ENCODE results near the gene GPC3.

Gene GPC3

DNA sequence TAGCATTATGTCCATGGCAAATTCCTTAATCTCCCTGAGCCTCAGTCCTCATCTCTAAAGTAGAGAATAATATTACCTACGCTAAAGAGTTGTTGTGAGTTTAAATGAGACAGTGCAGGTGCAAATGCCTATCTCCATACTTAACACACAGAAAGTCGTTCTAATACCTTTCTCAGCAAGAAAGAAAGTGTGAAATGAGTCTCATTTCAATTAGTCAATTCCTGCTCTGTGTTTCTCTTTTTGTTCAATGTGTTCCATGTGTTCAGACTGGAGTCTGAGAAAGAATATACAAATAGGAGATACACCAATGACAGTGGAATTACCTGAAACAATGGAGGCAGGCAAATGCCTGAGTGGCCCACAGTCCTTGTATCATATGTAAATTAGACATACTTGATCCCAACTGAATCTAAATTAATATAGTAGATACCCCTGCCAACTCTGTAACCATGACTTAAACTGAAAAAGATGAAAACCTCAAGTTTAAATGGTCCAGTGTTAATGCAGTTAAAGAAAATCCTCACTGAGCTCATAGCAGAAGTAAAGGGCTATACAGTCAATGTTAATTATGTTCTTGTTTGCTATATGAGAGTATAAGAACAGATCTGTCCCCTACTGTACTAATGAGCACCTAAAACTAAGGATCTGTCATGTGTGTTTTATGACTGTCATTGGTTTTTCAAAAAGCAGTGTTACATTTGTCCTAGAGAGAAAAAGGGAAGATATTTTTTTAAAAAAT is 68.2 kb downstream of the GPC3 start:
- Histone ChIP-seq H3K9me3 (ENCODE audit: control insufficient read depth, insufficient read depth, low read length) (no peaks in the 10 kb centered on the region), H3K4me3 (ENCODE audit: low read length) (no peak overlapping the region), H3K27ac (ENCODE audit: low read length) (no peak overlapping the region), H3K4me1 (ENCODE audit: control insufficient read depth, insufficient read depth, low read length) (no peaks in the 10 kb centered on the region; the same call in 1 of the 2 replicates), H3K27me3 (ENCODE audit: control insufficient read depth, insufficient read depth, low read length) (no peaks in the 10 kb centered on the region), H3K36me3 (ENCODE audit: control insufficient read depth, insufficient read depth, low read length) (no peaks in the 10 kb centered on the region)
- no peak for DNase-seq (ENCODE audit: low read depth, low spot score)
- WGBS (ENCODE audit: insufficient coverage, insufficient read length), result no CpG with 5 or more reads among the region's 2 CpGs

- no peaks in the 10 kb centered on the region for H3K36me3 ChIP-seq (ENCODE audit: control insufficient read depth, insufficient read depth, low read length)
- no peaks in the 10 kb centered on the region for H3K9me3 ChIP-seq (ENCODE audit: control insufficient read depth, insufficient read depth, low read length)
- no peaks in the 10 kb centered on the region for H3K27me3 ChIP-seq (ENCODE audit: control insufficient read depth, insufficient read depth, low read length)
- no peaks in the 10 kb centered on the region; the same call in 1 of the 2 replicates for H3K4me1 ChIP-seq (ENCODE audit: control insufficient read depth, insufficient read depth, low read length)
- no peak overlapping the region for H3K4me3 ChIP-seq (ENCODE audit: low read length)
- no CpG with 5 or more reads among the region's 2 CpGs for WGBS (ENCODE audit: insufficient coverage, insufficient read length)
- H3K27ac ChIP-seq (ENCODE audit: low read length), result no peak overlapping the region
- DNase-seq (ENCODE audit: low read depth, low spot score), result no peak
These were observed 71.6 kb downstream of the GPC3 start for GRCh38 chrX:133913658-133914388.

- H3K27ac ChIP-seq (ENCODE audit: low read length), result no peak overlapping the region
- no peak overlapping the region for H3K4me3 ChIP-seq (ENCODE audit: low read length)
- WGBS (ENCODE audit: insufficient coverage, insufficient read length), result no CpG with 5 or more reads among the region's 1 CpG
- DNase-seq (ENCODE audit: low read depth, low spot score), result no peak
- H3K36me3 ChIP-seq (ENCODE audit: control insufficient read depth, insufficient read depth, low read length), result no peaks in the 10 kb centered on the region
- H3K9me3 ChIP-seq (ENCODE audit: control insufficient read depth, insufficient read depth, low read length), result no peaks in the 10 kb centered on the region
- no peaks in the 10 kb centered on the region; the same call in 1 of the 2 replicates for H3K4me1 ChIP-seq (ENCODE audit: control insufficient read depth, insufficient read depth, low read length)
- H3K27me3 ChIP-seq (ENCODE audit: control insufficient read depth, insufficient read depth, low read length), result no peaks in the 10 kb centered on the region
These were observed 72.4 kb downstream of the GPC3 start for GRCh38 chrX:133913009-133913408.

- Histone ChIP-seq H3K4me1 (ENCODE audit: control insufficient read depth, insufficient read depth, low read length) (no peaks in the 10 kb centered on the region; the same call in 1 of the 2 replicates), H3K36me3 (ENCODE audit: control insufficient read depth, insufficient read depth, low read length) (no peaks in the 10 kb centered on the region), H3K9me3 (ENCODE audit: control insufficient read depth, insufficient read depth, low read length) (no peaks in the 10 kb centered on the region), H3K4me3 (ENCODE audit: low read length) (no peak overlapping the region), H3K27me3 (ENCODE audit: control insufficient read depth, insufficient read depth, low read length) (no peaks in the 10 kb centered on the region), H3K27ac (ENCODE audit: low read length) (no peak overlapping the region)
- DNase-seq (ENCODE audit: low read depth, low spot score), result no peak
- no CpG with 5 or more reads among the region's 4 CpGs for WGBS (ENCODE audit: insufficient coverage, insufficient read length)
These were observed 73.4 kb downstream of the GPC3 start for GRCh38 chrX:133911825-133912495.

GRCh38 chrX:133910539-133910938 is 74.9 kb downstream of the GPC3 start:
- H3K27me3 ChIP-seq (ENCODE audit: control insufficient read depth, insufficient read depth, low read length), result no peaks in the 10 kb centered on the region
- WGBS (ENCODE audit: insufficient coverage, insufficient read length), result no CpG with 5 or more reads among the region's 1 CpG
- no peaks in the 10 kb centered on the region; the same call in 1 of the 2 replicates for H3K4me1 ChIP-seq (ENCODE audit: control insufficient read depth, insufficient read depth, low read length)
- no peak overlapping the region for H3K4me3 ChIP-seq (ENCODE audit: low read length)
- DNase-seq (ENCODE audit: low read depth, low spot score), result no peak
- no peaks in the 10 kb centered on the region for H3K36me3 ChIP-seq (ENCODE audit: control insufficient read depth, insufficient read depth, low read length)
- H3K9me3 ChIP-seq (ENCODE audit: control insufficient read depth, insufficient read depth, low read length), result no peaks in the 10 kb centered on the region
- H3K27ac ChIP-seq (ENCODE audit: low read length), result no peak overlapping the region

DNA sequence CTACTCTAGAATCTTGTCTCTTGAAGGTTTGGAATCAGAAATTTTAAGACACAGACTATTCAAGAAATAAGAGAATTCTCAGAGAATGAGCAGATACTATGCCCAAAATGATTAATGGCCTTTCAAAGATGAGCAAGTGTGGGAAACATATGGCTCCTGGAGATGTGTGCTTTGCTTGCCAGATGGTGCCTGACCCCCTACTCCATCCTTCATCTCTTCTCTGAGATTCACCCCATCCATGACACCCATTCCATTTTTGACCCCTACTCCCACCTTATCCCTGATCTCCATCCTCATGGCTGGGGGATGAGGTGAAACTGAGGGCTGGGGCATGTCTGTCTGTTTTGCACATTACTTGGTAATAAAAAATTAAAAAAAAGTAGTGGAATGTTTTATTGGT is 75.5 kb downstream of the GPC3 start:
- no peak for DNase-seq (ENCODE audit: low read depth, low spot score)
- Histone ChIP-seq H3K9me3 (ENCODE audit: control insufficient read depth, insufficient read depth, low read length) (no peaks in the 10 kb centered on the region), H3K36me3 (ENCODE audit: control insufficient read depth, insufficient read depth, low read length) (no peaks in the 10 kb centered on the region), H3K27me3 (ENCODE audit: control insufficient read depth, insufficient read depth, low read length) (no peaks in the 10 kb centered on the region), H3K4me3 (ENCODE audit: low read length) (no peak overlapping the region), H3K27ac (ENCODE audit: low read length) (no peak overlapping the region), H3K4me1 (ENCODE audit: control insufficient read depth, insufficient read depth, low read length) (no peaks in the 10 kb centered on the region; the same call in 1 of the 2 replicates)

- Histone ChIP-seq H3K27ac (ENCODE audit: low read length) (no peak overlapping the region), H3K9me3 (ENCODE audit: control insufficient read depth, insufficient read depth, low read length) (no peaks in the 10 kb centered on the region), H3K4me3 (ENCODE audit: low read length) (no peak overlapping the region), H3K4me1 (ENCODE audit: control insufficient read depth, insufficient read depth, low read length) (no peaks in the 10 kb centered on the region; the same call in 1 of the 2 replicates), H3K27me3 (ENCODE audit: control insufficient read depth, insufficient read depth, low read length) (no peaks in the 10 kb centered on the region), H3K36me3 (ENCODE audit: control insufficient read depth, insufficient read depth, low read length) (no peaks in the 10 kb centered on the region)
- DNase-seq (ENCODE audit: low read depth, low spot score), result no peak
- WGBS (ENCODE audit: insufficient coverage, insufficient read length), result no CpG with 5 or more reads among the region's 3 CpGs
These were observed 77.0 kb downstream of the GPC3 start for GRCh38 chrX:133908223-133908955.

- Histone ChIP-seq H3K27me3 (ENCODE audit: control insufficient read depth, insufficient read depth, low read length) (no peaks in the 10 kb centered on the region), H3K4me3 (ENCODE audit: low read length) (no peak overlapping the region), H3K36me3 (ENCODE audit: control insufficient read depth, insufficient read depth, low read length) (no peaks in the 10 kb centered on the region), H3K27ac (ENCODE audit: low read length) (no peak overlapping the region), H3K9me3 (ENCODE audit: control insufficient read depth, insufficient read depth, low read length) (no peaks in the 10 kb centered on the region), H3K4me1 (ENCODE audit: control insufficient read depth, insufficient read depth, low read length) (no peaks in the 10 kb centered on the region)
- DNase-seq (ENCODE audit: low read depth, low spot score), result no peak
- no CpG with 5 or more reads among the region's 2 CpGs for WGBS (ENCODE audit: insufficient coverage, insufficient read length)
These were observed 77.8 kb downstream of the GPC3 start for GRCh38 chrX:133907606-133908005.

GRCh38 chrX:133905305-133905704 is 80.1 kb downstream of the GPC3 start:
- no peaks in the 10 kb centered on the region for H3K4me1 ChIP-seq (ENCODE audit: control insufficient read depth, insufficient read depth, low read length)
- no peaks in the 10 kb centered on the region for H3K36me3 ChIP-seq (ENCODE audit: control insufficient read depth, insufficient read depth, low read length)
- no peak overlapping the region for H3K4me3 ChIP-seq (ENCODE audit: low read length)
- no peak for DNase-seq (ENCODE audit: low read depth, low spot score)
- no CpG with 5 or more reads among the region's 3 CpGs for WGBS (ENCODE audit: insufficient coverage, insufficient read length)
- no peaks in the 10 kb centered on the region for H3K9me3 ChIP-seq (ENCODE audit: control insufficient read depth, insufficient read depth, low read length)
- no peaks in the 10 kb centered on the region for H3K27me3 ChIP-seq (ENCODE audit: control insufficient read depth, insufficient read depth, low read length)
- H3K27ac ChIP-seq (ENCODE audit: low read length), result no peak overlapping the region

DNA sequence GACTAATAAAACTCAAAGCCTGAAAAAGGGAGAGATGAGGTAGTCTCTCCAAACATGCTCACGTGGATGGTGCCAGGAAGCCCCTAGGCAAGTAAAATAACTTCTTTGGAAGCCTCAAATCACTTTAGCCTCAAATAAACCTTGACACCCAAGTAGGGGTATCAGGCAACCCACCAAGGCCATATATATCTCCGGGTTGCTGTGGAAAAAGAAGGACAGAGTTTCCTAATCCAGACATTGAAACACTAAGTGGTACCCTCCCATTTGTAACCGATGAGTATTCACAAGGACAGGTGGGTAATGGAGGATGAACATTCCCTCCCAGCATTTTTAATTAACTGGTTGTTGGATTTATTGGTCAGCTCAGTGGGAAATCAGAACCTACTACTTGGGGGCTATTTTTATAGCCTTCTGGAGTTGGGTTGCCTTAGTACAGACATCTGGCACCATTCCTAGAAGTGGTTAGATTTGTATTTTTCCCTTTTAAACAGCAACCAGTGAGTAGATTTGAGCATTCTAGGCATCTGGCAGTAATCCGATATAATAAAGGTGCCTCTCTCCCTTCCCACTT is 87.7 kb downstream of the GPC3 start:
- DNase-seq (ENCODE audit: low read depth, low spot score), result no peak
- Histone ChIP-seq H3K27ac (ENCODE audit: low read length) (no peak overlapping the region), H3K4me1 (ENCODE audit: control insufficient read depth, insufficient read depth, low read length) (no peaks in the 10 kb centered on the region), H3K4me3 (ENCODE audit: low read length) (no peak overlapping the region), H3K27me3 (ENCODE audit: control insufficient read depth, insufficient read depth, low read length) (no peaks in the 10 kb centered on the region), H3K9me3 (ENCODE audit: control insufficient read depth, insufficient read depth, low read length) (no peaks in the 10 kb centered on the region), H3K36me3 (ENCODE audit: control insufficient read depth, insufficient read depth, low read length) (no peaks in the 10 kb centered on the region)
- whole genome bisulfite sequencing (ENCODE audit: insufficient coverage, insufficient read length), result no CpG with 5 or more reads among the region's 4 CpGs
